ENCODE results near the gene ARHGAP28.
"Not testable (repeated sequence)": the region's sequence is repeated elsewhere in the genome, so short reads cannot be mapped to it uniquely, and the experiment has no call there.

The ARHGAP28 gene

DNA sequence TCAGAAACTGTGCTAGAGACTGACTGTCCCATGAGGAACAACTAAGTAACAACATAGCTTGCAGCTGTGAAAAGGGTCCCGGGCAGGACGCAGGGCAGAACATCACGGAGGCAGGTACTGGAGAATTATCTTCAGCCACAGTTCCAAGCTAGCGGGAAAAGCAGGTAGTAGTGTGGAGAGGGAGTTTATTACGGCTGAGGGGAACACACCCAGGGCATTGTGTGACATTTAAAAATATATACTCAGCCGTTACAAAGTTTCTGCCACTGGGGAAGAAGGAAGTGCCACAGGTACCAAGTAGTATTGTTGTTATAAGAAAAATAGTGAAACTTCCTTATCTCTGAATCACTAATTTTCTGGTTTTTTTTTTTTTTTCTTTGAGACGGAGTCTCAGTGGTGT is 208.5 kb downstream of the ARHGAP28 start:
- no peak for DNase-seq

DNA sequence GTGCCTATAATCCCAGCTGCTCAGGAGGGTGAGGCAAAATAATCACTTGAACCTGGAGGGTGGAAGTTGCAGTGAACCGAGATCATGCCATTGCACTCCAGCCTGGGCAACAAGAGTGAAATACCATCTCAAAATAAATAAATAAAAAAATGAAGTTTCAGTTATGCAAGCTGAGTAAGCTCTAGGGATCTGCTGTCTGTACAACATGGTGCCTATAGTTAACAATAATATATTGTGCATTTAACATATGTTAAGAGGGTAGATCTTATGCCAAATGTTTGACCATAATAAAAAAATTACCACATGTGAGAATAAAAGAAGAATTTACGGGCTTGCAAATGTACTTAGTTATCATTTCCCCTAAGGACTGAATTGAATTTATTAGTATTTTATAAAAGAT is 208.9 kb downstream of the ARHGAP28 start:
- not testable (repeated sequence) for DNase-seq

DNA sequence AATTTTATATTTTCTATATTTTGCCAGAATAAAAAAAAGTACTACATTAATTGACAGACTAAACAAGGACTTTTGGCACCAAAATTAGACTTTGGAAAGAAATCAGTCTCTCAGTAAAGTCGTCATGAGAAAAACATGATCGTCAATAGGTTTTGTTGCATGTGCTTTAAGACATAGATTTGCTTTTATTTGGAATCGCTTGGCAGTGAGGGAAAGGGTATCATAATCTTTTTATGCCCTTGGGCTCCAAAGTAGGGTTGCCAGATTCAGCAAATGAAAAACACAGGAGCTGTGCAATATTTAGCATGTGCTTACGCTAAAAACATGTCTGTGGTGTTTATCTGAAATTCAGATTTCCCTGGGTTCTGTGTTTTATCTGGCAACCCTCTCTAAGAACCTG is 210.5 kb downstream of the ARHGAP28 start:
- no peak for DNase-seq

DNA sequence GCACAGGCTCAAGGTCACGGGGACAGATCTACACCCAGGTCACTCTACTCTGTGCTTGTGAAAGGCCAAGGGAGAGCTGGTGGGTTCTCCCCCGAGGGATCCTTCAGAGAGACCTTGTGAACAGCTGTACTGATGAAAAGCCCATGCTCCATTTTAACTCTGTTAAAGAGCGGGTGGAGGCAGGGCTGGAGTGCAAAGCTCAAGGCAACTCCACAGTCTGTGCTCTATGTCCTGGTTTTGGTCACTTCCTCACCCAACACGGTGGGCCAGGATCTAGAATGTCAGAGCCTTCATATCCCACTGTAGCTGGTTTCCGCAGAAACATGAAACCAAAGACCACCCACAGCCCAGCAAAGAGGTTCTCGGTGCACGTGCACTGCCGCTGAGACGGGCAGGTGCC is 210.9 kb downstream of the ARHGAP28 start:
- no peak for DNase-seq

DNA sequence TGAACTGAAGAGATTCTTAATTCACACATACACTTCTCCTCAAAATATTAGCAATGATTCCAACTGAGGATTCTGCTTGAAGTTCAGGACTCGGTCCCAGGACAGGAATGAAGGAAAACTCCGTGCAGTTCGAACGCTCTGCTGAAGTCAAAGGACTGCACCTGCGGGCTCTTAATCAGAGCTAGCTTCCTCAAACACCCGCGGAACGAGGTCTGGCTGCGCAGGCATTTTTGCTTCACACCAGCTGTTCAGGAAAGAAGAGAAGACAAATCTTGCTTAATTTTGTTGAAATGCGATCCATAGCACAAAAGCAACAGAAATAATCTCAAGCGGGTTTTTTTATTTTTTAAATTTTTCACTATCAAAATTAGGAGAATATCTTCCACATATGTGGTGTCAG is 212.5 kb downstream of the ARHGAP28 start:
- no peak for DNase-seq

DNA sequence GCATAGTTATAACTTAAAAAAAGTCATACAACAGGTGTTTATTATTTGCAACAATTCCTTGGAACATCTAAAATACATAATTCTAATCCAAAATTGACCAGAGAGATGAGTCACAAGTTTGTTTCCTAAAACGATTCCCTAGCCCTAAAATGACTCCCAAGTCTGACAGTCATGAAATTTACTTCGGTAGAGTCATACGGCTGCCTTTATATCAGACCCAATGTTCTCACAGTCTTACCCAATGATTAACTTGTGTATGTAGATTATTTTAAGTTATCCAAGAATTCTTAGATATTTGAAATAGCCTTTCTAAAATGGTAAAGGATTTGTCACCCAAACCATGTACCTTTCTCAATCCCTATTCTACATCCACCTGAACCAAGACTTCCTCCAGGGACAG is 213.2 kb downstream of the ARHGAP28 start:
- no peak for DNase-seq

DNA sequence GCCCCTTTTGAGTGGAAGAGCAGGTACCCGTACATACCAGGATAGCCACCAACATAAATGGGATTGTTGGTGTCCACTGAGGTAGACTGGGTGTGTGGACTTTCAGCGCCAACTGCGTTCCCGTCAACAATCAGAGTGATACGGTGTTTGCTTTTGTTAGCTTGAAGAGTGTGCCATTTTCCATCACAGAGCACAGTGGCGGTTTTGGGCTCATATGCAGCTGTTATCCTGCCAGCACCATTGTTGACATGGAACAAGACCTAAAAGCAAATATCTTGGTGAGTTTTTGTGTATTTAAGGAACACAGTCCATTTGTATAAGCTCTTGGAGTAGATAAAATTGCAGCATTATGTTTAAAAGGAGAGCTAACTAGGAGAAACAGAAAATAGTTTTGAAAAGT is 213.6 kb downstream of the ARHGAP28 start:
- no peak for DNase-seq

DNA sequence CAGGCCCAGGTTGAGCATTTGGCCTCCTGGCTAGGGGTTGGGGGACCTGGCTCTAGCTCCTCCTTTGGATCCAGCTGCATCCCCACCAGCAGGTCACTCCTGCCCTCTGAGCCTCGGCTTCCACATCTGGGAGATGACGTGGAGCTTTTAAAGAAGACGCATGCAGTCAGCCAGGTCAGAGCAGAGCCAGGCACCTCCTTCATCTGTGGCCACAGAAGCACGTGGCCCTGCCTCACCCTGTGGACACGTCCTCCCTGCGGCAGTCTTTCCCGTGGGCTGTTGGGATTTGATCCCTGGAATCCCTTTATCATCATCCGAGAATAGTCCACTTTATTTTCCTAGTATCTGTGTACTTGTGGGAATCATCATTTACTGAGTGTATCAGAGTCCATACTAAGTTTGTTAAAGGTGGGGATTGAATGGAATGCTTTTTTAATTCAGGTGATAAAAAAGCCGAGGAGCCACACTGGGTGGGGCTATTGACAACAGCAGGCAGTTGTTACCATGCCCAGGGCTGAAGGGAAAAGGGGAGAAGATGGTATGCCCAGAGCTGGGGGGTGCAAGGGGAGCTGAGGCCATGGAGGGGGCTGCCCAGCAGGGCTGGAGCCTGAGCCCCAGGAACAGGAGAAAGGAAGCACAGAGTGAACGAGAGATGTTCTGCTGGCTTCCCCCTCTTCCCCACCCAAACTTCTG is 218.0 kb downstream of the ARHGAP28 start:
- DNase-seq, result no peak

DNA sequence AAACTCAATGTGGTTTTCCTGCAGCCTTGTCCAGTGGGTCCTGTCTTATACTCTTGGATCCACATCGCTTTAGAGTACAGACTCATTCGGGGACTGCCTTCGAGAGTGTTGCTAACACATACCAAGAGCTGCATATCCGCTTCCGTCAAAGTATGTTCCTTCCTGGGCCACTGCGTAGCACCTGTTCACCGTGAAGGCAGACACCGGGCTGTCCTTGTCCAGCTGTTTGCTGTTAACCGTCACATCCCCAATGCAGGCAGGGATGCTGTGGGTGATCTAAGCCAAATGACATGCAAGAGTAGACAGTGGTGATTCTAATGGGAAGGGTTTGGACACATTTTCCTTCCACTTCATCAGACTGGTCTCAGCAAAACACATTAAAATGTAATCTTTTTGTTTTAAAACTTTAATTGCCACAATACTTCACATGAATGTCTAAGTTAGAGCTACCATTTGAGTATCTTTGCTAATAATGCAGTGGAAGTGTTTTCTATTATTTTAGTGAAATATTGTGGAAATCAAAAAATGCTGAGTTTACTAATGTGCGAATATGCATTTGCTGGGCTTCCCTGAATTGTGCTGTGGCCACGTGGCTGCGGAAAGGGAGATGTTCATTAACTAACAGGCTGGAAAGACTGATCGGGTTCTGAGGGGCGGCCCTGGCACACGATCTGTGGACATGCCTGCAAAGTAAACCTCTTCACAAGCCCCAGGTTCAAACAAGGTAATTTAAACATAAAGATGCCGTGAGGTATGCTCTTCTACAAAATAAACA is 219.0 kb downstream of the ARHGAP28 start:
- DNase-seq, result no peak

DNA sequence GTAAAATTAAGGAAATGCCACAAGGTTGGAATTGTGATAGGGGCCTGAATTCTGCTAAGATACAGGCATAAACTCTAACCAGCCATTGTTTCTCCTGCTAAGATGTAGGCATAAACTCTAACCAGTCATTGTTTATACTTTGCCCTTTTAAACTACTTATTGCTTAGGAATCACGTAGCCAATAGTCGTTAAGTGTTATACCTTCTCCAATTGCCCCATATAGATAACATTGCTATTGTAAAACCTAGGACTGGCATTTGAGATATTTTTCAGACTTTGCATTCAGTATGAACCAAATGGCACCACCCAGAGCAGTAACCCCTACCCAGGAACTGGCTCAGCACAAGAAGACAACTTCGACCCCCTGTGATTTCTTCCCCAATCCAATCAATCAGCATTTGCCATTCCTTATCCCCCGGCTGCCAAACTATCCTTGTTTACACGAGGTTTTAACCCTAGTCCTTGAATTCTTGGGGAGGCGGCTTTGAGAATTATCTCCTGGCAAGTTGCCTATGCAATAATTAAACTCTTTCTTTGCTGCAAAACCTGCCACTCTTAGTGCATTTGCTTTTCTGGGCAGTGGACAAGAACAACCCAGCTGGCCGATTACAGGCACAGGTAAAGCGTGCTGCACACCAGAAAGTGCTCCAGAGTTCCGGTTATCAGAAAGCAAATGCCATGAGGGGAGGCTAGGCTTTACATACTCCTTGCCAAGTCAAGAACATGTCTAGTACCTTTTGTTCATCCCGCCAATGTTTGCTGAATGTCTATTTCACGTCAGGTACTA is 220.5 kb downstream of the ARHGAP28 start:
- no peak for DNase-seq

DNA sequence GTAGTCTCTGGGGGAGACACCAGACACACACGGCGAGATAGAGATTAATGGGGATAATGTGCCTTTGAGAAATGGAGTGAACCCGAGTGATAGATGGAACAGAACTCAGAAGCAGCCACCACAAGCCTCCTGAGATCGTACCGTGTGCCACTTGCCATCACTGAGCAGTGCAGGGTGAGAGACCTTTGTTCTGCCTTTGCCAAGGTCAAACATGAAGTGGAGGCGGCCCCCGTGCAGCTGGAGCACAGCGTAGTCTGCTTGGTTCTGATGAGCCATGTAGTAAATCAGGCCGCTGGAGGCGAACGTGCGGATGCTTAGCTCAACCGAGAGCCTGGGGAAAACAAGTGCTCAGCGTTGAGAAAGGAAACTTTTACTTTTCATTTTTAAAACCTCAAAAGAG is 221.1 kb downstream of the ARHGAP28 start:
- no peak for DNase-seq

DNA sequence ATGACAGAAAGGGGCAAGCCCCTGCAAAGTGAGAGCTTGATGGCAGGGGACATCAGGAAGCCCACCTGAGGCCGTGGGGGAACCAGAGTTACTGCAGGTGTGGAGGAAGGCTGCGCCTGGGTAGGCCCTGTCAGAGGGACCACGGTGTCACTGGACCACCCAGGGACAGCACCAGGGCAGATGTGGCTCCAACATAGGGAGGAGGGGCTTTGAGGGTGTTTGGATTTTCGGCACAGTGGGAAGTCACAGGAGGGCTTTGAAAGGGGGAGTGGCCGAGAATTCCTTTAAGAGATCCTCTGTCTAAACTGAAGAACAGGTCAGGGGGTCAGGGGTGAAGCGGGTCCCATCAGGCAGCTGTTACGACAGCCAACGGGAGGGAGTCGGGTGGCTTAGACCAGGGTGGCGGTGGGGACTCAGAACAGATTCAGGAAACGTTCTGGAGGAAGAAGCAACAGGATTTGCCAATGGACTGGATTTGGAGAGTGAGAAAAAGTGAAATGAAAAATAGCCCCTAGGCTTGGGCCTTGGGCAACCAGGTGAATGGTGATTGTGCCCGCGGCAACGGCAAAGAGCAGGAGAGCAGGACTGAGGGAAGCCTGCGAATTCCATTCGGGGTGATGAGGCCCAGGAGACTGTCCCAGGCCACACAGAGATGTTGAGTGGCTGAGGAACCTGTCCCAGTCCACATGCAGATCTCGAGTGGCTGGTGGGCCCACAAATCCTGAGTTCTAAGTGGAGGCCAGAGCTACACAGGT is 222.0 kb downstream of the ARHGAP28 start:
- no peak for DNase-seq

DNA sequence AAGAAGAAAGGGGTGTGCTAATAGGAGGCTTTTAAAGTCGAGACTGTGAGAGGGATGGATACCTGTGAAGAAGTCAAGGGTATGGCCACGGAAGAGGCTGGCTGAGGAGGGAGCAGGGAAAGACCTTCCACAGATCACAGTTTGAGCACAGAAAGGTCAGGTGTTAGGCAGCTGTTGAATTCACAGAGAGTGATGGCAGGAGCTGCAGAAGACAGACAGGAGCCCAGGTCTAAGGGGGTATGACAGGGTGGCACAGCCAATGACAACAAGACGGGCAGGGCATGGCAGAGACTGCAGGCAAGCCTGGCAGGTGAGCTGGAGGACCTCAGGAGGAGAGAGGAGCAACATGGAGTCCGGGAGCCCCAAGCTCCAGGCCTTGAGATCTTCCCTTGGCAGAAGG is 225.0 kb downstream of the ARHGAP28 start:
- no peak for DNase-seq

DNA sequence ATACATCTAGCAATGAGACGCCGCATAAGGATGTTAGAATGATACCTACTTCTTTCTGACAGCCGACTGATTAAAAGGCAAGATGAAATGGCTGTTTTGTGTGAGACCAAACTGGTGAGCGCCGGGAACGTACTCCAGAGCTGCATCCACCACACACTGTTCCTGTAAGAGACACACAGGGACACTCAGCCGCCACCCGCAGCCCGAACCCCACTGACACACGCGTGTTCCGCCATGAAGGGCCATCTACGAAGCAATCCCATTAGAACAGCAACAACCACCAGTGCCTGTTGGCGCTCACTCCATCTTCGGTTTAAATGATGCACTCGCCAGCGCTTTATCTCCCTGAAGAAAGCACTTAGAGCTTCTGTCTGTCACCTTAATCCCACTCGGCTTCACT is 225.8 kb downstream of the ARHGAP28 start:
- DNase-seq, result no peak

DNA sequence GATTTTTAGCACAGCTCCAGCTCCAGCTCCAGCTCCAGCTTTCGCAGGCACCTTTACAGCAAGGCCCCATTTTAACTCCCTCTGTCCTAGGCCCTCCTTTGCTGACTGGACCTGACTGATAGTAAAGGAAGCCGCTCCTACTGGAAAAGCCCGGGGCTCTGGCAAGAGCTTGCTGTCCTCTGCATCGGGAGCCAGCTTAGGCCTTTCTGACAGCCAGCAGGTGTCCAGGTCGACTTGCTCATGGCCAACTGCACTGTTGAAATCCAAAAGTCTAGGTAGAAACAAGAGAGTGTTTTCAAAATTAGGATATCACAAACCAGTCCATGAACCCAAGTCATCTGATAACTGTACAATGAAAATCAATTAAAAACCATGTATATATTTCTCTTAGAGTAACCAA is 227.0 kb downstream of the ARHGAP28 start:
- DNase-seq, result no peak

DNA sequence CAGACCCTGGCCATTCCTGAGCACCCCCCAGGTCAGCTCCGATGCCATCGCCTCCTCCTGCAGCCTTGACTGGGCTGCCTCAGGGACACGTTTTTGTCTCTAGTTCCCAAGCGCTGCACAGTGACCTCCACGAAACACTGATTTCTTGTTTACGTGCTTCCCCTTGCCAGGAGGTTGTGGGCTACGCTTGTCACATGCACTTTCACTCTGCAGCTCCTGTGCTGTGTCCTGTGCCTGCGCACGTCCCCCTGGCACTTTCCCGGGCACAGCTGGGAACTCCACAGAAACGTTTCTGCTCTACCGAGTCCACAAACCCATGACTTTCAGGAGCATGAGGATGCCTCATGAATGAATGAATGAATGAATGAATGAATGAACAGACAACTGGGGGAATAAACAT is 227.5 kb downstream of the ARHGAP28 start:
- no peak for DNase-seq

DNA sequence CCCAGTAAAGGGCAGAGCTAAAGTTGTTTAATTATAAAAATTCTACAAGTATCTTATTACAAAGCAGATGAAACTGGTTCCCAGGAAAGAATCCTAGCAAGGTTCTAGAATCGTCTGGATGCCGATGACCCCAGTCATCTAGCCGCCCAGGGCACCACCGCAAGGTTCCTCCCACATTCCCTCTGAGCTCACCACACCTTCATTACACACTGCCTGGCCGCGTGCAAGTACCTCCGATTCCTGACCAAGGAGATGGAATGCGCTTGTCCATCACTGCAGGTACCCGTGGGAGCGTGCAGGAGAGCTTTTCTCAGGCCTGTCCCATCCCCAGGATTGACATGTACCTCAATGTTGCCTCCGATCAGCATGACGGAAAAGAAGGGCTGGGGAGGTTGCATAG is 229.6 kb downstream of the ARHGAP28 start:
- no peak for DNase-seq

DNA sequence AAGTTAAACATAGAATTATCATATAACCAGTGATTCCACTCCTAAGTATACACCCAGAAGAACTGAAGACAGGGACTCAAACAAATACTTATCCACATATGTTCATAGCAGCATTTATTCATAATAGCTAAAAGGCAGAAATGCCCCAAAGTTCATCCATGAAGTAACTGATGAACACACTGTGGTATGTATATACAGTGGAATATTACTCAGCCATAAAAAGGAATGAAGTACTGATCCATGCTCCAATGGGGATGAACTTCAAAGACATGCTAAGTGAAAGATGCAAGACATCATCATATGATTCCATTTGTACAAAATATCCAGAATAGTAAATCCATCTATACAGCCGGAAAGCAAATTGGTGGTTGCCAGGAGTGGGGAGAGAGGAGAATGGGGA is 230.6 kb downstream of the ARHGAP28 start:
- no peak for DNase-seq

DNA sequence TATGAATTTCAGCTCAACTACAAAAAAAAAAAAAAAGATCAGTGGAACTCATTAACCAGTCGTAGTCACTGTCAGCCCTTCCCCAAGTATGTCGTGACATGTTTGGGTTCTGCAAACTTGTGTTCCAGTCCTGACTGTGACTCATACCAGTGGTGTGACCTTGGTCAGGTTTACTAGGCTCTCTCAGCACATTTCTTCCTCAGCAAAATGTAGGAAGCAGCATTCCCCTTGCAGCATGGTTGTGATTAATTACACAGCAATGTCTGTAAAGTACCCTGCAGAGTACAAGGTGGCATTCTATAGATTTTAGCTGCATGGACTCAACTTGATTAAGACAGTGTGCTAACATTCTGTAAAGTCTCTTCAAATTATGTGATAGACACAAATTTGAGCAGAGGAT is 231.1 kb downstream of the ARHGAP28 start:
- no peak for DNase-seq

DNA sequence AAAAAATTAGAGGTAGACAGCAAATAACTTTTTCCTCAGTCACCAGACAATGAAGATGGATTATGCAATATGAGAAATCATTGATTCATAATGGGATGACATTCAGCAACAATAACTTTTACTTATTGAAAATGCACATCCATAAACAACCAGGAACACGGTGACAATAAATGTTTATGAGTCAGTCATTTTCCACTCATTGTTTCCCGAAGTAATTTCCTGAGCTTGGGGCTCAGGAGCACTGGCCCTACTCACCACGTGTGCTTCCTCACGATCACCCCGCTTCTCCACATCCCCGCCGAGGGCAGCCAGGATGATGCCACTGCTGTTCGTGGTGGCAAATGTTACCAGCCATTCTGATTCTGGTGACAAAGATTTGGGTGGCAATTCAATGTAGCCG is 231.8 kb downstream of the ARHGAP28 start:
- DNase-seq, result no peak

DNA sequence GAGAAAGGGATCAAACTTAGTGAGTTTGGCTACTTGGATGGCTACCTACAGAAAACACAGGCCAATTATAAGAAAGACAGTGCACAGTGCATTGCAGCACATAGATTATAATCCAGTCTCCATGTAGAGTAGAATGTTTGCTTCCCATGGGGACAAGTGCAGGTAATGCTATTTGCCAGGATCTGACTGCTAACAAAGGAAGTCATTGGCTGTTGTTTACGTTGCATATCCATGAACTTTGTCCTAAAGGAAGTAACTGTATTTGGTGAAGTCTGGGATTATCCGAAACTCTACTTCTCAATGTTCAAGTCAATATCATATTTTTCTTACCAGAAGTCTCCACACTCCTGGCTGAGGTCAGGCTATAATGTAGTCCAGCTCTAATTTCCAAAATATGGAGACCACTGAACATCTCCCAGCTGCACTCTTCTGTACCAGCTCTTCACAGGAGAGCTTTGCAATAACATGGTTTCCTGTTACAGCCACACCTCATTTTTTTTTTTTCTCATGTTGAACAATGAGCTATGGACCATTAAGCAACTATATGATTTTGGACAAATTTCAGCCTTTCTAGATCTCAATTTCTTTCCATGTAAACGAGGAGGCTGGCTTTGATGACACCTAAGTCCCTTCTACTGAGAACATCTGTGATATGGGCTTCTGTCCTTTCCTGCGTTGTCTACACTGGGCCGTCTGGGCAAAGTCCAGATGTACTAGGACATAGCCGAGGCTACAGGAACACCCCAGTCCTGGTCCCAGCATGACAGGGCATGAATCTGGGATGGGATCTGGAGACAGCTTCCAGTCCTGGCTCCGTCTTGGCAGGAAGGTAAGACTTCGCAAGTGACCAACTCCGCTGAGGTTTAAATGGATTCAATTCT is 233.3 kb downstream of the ARHGAP28 start:
- DNase-seq, result no peak

DNA sequence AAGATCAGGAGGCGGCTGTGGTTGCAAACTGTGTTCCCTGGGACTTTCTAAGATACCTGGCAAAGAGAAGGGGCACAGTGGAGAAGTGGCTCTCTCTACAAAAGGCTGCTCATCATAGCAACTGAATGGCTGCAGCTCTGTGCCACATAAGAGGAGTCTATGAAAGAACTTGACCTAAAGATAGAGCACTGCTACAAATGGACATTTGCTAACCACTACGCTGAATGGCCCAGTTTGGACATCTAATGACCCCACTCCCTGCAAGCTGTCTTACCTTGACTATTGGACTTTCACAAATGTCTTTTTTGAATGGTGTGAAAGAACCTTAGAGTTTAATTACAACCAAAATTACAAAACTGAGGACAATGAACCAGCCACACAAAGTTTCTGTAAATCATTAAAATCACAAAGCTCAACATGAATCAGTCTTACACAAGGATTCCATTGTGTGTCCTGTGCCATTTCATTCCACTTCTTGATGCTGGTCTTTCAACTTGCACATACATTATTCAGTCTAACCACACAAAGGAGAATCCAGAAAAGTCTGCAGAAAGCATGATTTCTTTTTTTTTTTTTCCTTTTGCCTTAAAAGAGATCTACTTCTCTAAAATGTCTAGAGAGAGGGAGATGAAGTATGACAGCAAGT is 234.1 kb downstream of the ARHGAP28 start:
- no peak for DNase-seq

All from CD4-positive, alpha-beta T cell treated with Interleukin-17A for 4 hours (primary cell).